ENCODE measurements around the gene PRR33. TPM values are rescaled to one million over a fixed set of nuclear protein-coding genes. Genes with fewer than 3 reads are reported as not detected.

PRR33 gene
- total RNA-seq, 2 experiments from 2014 or later = 0.08 to 0.11 TPM

Other genes with a start within 250 kb of the PRR33 start
- not detected for gene KRTAP5-6, start 194.7 kb downstream of the PRR33 start, total RNA-seq
- 1 to 10 TPM in 1 of 2 experiments, under 1 TPM in 1; 0.61 to 1.2 TPM for gene IFITM10, start 141.3 kb downstream of the PRR33 start, total RNA-seq
- 100 to 1,000 TPM; 104 TPM for gene CTSD, start 128.0 kb downstream of the PRR33 start, total RNA-seq
- not detected for gene SYT8, start 56.9 kb downstream of the PRR33 start, total RNA-seq
- gene TNNI2, start 52.9 kb downstream of the PRR33 start, total RNA-seq = under 1 TPM; 0.55 to 0.57 TPM
- gene LSP1, start 38.8 kb downstream of the PRR33 start, total RNA-seq = 100 to 1,000 TPM; 254 TPM
- gene TNNT3, start 27.8 kb upstream of the PRR33 start, total RNA-seq = under 1 TPM in 1 of 2 experiments, not detected in 1; 0.42 TPM
- gene MRPL23, start 55.4 kb upstream of the PRR33 start, total RNA-seq = 100 to 1,000 TPM; 138 to 142 TPM
- not detected for gene H19, start 105.9 kb upstream of the PRR33 start, total RNA-seq
- gene IGF2, start 247.5 kb upstream of the PRR33 start, total RNA-seq = 10 to 100 TPM in 1 of 2 experiments, 1 to 10 TPM in 1; 9.5 to 10.7 TPM

All from activated CD8-positive, alpha-beta memory T cell treated with anti-CD3 and anti-CD28 coated beads for 36 hours (primary cell).